Inflammatory macrophage (primary cell): ENCODE results near the gene BEST1.
A peak's percentile ranks its signal among the peaks of the same experiment; 100 is the strongest.

Source experiments
- DNase-seq, 2 donors: peaks; one replicate each; pipeline ENCODE4 v3.0.0-alpha.2; 2020 to 2022
- total RNA-seq, 18 experiments: gene quantifications; one replicate each; lab custom pipeline; 2026; ENCODE audit warnings: mixed read lengths in 6 of 18, inconsistent platforms in 2 of 18; lab: John Stamatoyannopoulos, UW

BEST1 gene
- total RNA-seq: 18.1 to 39.7 (median 26.8) reads per million in 18 experiments

- DNase-seq: no peak
Observed at GRCh38 chr11:61950035-61950547, at the start of gene BEST1. Gene BEST1 (plus strand): TSS chr11:61950351. CDS start chr11:61951807, 1,456 bp downstream.

GRCh38 chr11:61901397-61901796 is 48.8 kb upstream of the BEST1 start:
- DNase-seq: peak in 1 of 2 donors; percentile 3

- DNase-seq: no peak
Observed at GRCh38 chr11:61902313-61902712, 47.8 kb upstream of the BEST1 start.

GRCh38 chr11:61903845-61904244 is 46.3 kb upstream of the BEST1 start:
- DNase-seq: no peak

- DNase-seq: no peak
Observed at GRCh38 chr11:61904539-61905048, 45.6 kb upstream of the BEST1 start.

- no peak for DNase-seq
Observed at GRCh38 chr11:61905067-61905696, 45.0 kb upstream of the BEST1 start.

- no peak for DNase-seq
Observed at GRCh38 chr11:61905801-61906521, 44.2 kb upstream of the BEST1 start.

- no peak for DNase-seq
Observed at GRCh38 chr11:61906522-61906909, 43.6 kb upstream of the BEST1 start.

- no peak for DNase-seq
Observed at GRCh38 chr11:61907282-61907681, 42.9 kb upstream of the BEST1 start.

- no peak for DNase-seq
Observed at GRCh38 chr11:61907871-61908729, 42.1 kb upstream of the BEST1 start.

GRCh38 chr11:61908730-61909316 is 41.3 kb upstream of the BEST1 start:
- no peak for DNase-seq

GRCh38 chr11:61910187-61911127 is 39.7 kb upstream of the BEST1 start:
- no peak for DNase-seq

- no peak for DNase-seq
Observed at GRCh38 chr11:61911128-61911700, 38.9 kb upstream of the BEST1 start.

GRCh38 chr11:61911701-61912529 is 38.2 kb upstream of the BEST1 start:
- DNase-seq: no peak

GRCh38 chr11:61912530-61912898 is 37.6 kb upstream of the BEST1 start:
- DNase-seq: peak; percentile 91 to 92

GRCh38 chr11:61912991-61913698 is 37.0 kb upstream of the BEST1 start:
- peak in 1 of 2 donors; percentile 18 for DNase-seq

- no peak for DNase-seq
Observed at GRCh38 chr11:61913699-61914395, 36.3 kb upstream of the BEST1 start.

- DNase-seq: no peak
Observed at GRCh38 chr11:61914471-61915171, 35.5 kb upstream of the BEST1 start.
